SK-N-SH treated with all-trans-retinoic acid at 6 μM for 48 hours (cell line): ENCODE results near the gene NOX4.

ENCODE experiments used
- CREB5 ChIP-seq: fragments of 250-450 bp; sonication (Bioruptor Pico); IDR thresholded peaks from 2 replicates; pipeline ENCODE4 v1.5.1; 2020; ENCODE audit warnings: low read depth, mild to moderate bottlenecking, moderate library complexity
- CSDC2 ChIP-seq: fragments of 250-450 bp; sonication (Bioruptor Pico); IDR thresholded peaks from 2 replicates; pipeline ENCODE4 v1.5.0; 2020; ENCODE audit warnings: mild to moderate bottlenecking, moderate library complexity
- CSRNP3 ChIP-seq: fragments of 250-450 bp; sonication (Bioruptor Pico); IDR thresholded peaks from 2 replicates; pipeline ENCODE4 v1.5.1; 2021; ENCODE audit warnings: mild to moderate bottlenecking, moderate library complexity
- ISL1 ChIP-seq: fragments of 250-450 bp; sonication (Bioruptor Pico); IDR thresholded peaks from 2 replicates; pipeline ENCODE4 v2.1.2; 2022; ENCODE audit warnings: mild to moderate bottlenecking, moderate library complexity
- OSR1 ChIP-seq: fragments of 250-450 bp; sonication (Bioruptor Pico); IDR thresholded peaks from 2 replicates; pipeline ENCODE4 v1.8.0; 2022; ENCODE audit warnings: moderate library complexity, mild to moderate bottlenecking, inconsistent platforms
- PATZ1 ChIP-seq: fragments of 250-450 bp; sonication (Bioruptor Pico); IDR thresholded peaks from 2 replicates; pipeline ENCODE4 v1.8.0; 2020; ENCODE audit warnings: mild to moderate bottlenecking, moderate library complexity, borderline replicate concordance
- RARB ChIP-seq: fragments of 250-450 bp; sonication (Bioruptor Pico); IDR thresholded peaks from 2 replicates; pipeline ENCODE4 v1.8.0; 2021; ENCODE audit warnings: mild to moderate bottlenecking, moderate library complexity
- SNAI2 ChIP-seq: fragments of 250-450 bp; sonication (Bioruptor Pico); IDR thresholded peaks from 2 replicates; pipeline ENCODE4 v1.5.0; 2020; ENCODE audit warnings: mild to moderate bottlenecking, moderate library complexity
- TCF4 ChIP-seq: fragments of 250-450 bp; sonication (Bioruptor Pico); IDR thresholded peaks from 2 replicates; pipeline ENCODE4 v1.8.0; 2021; ENCODE audit warnings: mild to moderate bottlenecking, moderate library complexity, borderline replicate concordance
- TOX ChIP-seq: fragments of 250-450 bp; sonication (Bioruptor Pico); IDR thresholded peaks from 2 replicates; pipeline ENCODE4 v1.8.0; 2021; ENCODE audit warnings: mild to moderate bottlenecking, moderate library complexity, borderline replicate concordance
- TSHZ2 ChIP-seq: fragments of 250-450 bp; sonication (Bioruptor Pico); IDR thresholded peaks from 2 replicates; pipeline ENCODE4 v1.5.0; 2020; ENCODE audit warnings: mild to moderate bottlenecking, moderate library complexity
- ZFP30 ChIP-seq: fragments of 450-650 bp; formaldehyde crosslinking; IDR thresholded peaks from 2 replicates; pipeline ENCODE4 v1.5.0; 2022; ENCODE audit warnings: mild to moderate bottlenecking, moderate library complexity
- ZNF565 ChIP-seq: fragments of 450-650 bp; formaldehyde crosslinking; conservative IDR thresholded peaks from 2 replicates; pipeline ENCODE4 v1.5.0; 2020; ENCODE audit warnings: low read depth, mild to moderate bottlenecking, moderate library complexity

- no peak for TF ChIP-seq SNAI2 (CRISPR knock-in tag)
- TF ChIP-seq ZNF565, result no peak
- TF ChIP-seq PATZ1 (CRISPR knock-in tag), result no peak
- TF ChIP-seq RARB, result no peak
- TF ChIP-seq ZFP30, result no peak
- no peak for TF ChIP-seq CSRNP3
- TF ChIP-seq OSR1, result no peak
- TF ChIP-seq ISL1 (CRISPR knock-in tag), result no peak
- TF ChIP-seq TSHZ2 (CRISPR knock-in tag), result no peak
- no peak for TF ChIP-seq CREB5
- no peak for TF ChIP-seq CSDC2 (CRISPR knock-in tag)
- TF ChIP-seq TCF4 (CRISPR knock-in tag), result no peak
- no peak for TF ChIP-seq TOX (CRISPR knock-in tag)
Observed at GRCh38 chr11:89420981-89421380, 70.2 kb downstream of the NOX4 start.
